Glutamatergic neuron (in vitro differentiated cells): Measurements from ENCODE around the gene SLC7A6. TPM values are rescaled to one million over a fixed set of nuclear protein-coding genes. Genes with fewer than 3 reads are reported as not detected.

ENCODE experiments used
- DNase-seq: peaks from one replicate; pipeline ENCODE4 v3.0.0; 2022
- H3K27ac Mint-ChIP-seq: one replicate; pipeline ENCODE4 v1.8.0; 2020; ENCODE audit warnings: mild to moderate bottlenecking, mixed read lengths, inconsistent platforms; ENCODE audit not compliant: unreplicated experiment
- H3K27me3 Mint-ChIP-seq: one replicate; pipeline ENCODE4 v1.8.0; 2020; ENCODE audit warnings: mild to moderate bottlenecking, moderate library complexity, mixed read lengths, inconsistent platforms; ENCODE audit not compliant: unreplicated experiment
- H3K36me3 Mint-ChIP-seq: one replicate; pipeline ENCODE4 v1.8.0; 2020; ENCODE audit warnings: mild to moderate bottlenecking, mixed read lengths, inconsistent platforms; ENCODE audit not compliant: unreplicated experiment
- H3K4me1 Mint-ChIP-seq: one replicate; pipeline ENCODE4 v1.8.0; 2020; ENCODE audit warnings: mild to moderate bottlenecking, low read depth, mixed read lengths, inconsistent platforms; ENCODE audit not compliant: unreplicated experiment
- H3K4me3 Mint-ChIP-seq: one replicate; pipeline ENCODE4 v1.8.0; 2020; ENCODE audit warnings: mild to moderate bottlenecking, mixed read lengths, inconsistent platforms; ENCODE audit not compliant: unreplicated experiment
- H3K9me3 Mint-ChIP-seq: one replicate; pipeline ENCODE4 v1.8.0; 2020; ENCODE audit warnings: mild to moderate bottlenecking, moderate library complexity, mixed read lengths, inconsistent platforms; ENCODE audit not compliant: unreplicated experiment
- total RNA-seq: library from RNA; stranded (reverse); fragmentation: NEBNext Ultra II Directional; extraction: Animal tissue kit (Norgen Biotek cat#: 25700); gene quantifications from one replicate; pipeline ENCODE4 v1.2.1, GENCODE V29; 2021; ENCODE audit not compliant: unreplicated experiment
- TF ChIP-seq, protein P1 (sequence below): fragments of 200-600 bp; sonication (generic); IDR thresholded peaks from one replicate; pipeline ENCODE4 v1.5.0; 2021; ENCODE audit not compliant: partially characterized antibody, unreplicated experiment

Gene SLC7A6
- total RNA-seq, 1 donor from 2014 or later = 78.1 TPM

- peaks cover 8% of the 10 kb centered on the region for H3K9me3 Mint-ChIP-seq
- H3K4me1 Mint-ChIP-seq = no peaks in the 10 kb centered on the region
- no peak overlapping the region for H3K27ac Mint-ChIP-seq
- no peak overlapping the region for H3K4me3 Mint-ChIP-seq
- TF ChIP-seq, protein P1, sequence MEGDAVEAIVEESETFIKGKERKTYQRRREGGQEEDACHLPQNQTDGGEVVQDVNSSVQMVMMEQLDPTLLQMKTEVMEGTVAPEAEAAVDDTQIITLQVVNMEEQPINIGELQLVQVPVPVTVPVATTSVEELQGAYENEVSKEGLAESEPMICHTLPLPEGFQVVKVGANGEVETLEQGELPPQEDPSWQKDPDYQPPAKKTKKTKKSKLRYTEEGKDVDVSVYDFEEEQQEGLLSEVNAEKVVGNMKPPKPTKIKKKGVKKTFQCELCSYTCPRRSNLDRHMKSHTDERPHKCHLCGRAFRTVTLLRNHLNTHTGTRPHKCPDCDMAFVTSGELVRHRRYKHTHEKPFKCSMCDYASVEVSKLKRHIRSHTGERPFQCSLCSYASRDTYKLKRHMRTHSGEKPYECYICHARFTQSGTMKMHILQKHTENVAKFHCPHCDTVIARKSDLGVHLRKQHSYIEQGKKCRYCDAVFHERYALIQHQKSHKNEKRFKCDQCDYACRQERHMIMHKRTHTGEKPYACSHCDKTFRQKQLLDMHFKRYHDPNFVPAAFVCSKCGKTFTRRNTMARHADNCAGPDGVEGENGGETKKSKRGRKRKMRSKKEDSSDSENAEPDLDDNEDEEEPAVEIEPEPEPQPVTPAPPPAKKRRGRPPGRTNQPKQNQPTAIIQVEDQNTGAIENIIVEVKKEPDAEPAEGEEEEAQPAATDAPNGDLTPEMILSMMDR = no peak
- peaks cover 6% of the 10 kb centered on the region for H3K36me3 Mint-ChIP-seq
- DNase-seq = no peak
- peaks cover 8% of the 10 kb centered on the region for H3K27me3 Mint-ChIP-seq
Measured at GRCh38 chr16:68296291-68296690, 32.0 kb downstream of the SLC7A6 start.

DNA sequence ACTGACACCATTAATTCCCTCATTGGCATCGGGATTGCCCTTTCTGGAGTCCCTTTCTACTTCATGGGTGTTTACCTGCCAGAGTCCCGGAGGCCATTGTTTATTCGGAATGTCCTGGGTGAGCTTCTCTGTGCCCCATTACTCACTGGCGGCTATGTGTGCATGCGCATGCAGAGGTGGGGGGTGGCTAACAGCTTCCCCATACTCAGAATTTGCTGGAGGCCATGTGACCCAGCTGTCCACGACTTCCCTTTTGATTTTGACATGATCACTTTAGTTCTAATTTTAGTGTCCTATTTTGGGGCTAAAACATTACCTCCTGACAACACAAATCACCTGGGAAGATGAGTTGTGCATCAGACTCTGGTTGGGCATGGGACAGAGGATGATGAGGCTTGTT is 32.4 kb downstream of the SLC7A6 start:
- DNase-seq = no peak
- TF ChIP-seq, protein P1 = no peak
- peaks cover 6% of the 10 kb centered on the region for H3K9me3 Mint-ChIP-seq
- peaks cover 8% of the 10 kb centered on the region for H3K27me3 Mint-ChIP-seq
- H3K4me3 Mint-ChIP-seq = no peak overlapping the region
- H3K27ac Mint-ChIP-seq = no peak overlapping the region
- peaks cover 6% of the 10 kb centered on the region for H3K36me3 Mint-ChIP-seq
- H3K4me1 Mint-ChIP-seq = no peaks in the 10 kb centered on the region

- no peak for DNase-seq
- H3K36me3 Mint-ChIP-seq = peaks cover 6% of the 10 kb centered on the region
- no peak overlapping the region for H3K4me3 Mint-ChIP-seq
- H3K27me3 Mint-ChIP-seq = peaks cover 9% of the 10 kb centered on the region
- H3K27ac Mint-ChIP-seq = no peak overlapping the region
- no peaks in the 10 kb centered on the region for H3K4me1 Mint-ChIP-seq
- TF ChIP-seq, protein P1 = no peak
- H3K9me3 Mint-ChIP-seq = peaks cover 4% of the 10 kb centered on the region
Measured at GRCh38 chr16:68297908-68298307, 33.6 kb downstream of the SLC7A6 start.

DNA sequence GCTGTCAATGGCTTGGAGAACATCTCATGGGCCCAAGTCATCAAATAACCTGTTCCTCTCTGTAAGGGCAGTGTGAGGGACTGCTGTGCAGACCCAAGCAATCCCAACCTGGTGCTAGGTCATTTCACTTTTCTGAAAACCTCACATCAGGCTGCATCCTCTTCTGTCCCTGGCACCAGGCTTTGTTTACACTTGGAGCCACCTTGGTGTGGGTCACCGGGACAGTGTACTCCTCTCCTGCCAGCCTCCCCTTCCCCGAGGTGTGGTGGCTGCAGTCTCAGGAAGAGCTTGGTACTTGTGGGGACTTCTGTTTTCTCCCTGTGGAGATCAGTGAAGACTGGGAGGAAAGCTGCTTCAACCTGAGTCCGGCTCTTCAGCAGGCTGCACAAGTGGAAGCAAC is 34.0 kb downstream of the SLC7A6 start:
- peaks cover 4% of the 10 kb centered on the region for H3K9me3 Mint-ChIP-seq
- no peak for DNase-seq
- TF ChIP-seq, protein P1 = no peak
- no peaks in the 10 kb centered on the region for H3K4me1 Mint-ChIP-seq
- peaks cover 10% of the 10 kb centered on the region for H3K27me3 Mint-ChIP-seq
- peaks cover 6% of the 10 kb centered on the region for H3K36me3 Mint-ChIP-seq
- H3K27ac Mint-ChIP-seq = no peak overlapping the region
- no peak overlapping the region for H3K4me3 Mint-ChIP-seq

GRCh38 chr16:68298907-68299561 is 34.7 kb downstream of the SLC7A6 start:
- Mint-ChIP-seq H3K36me3 (peaks cover 6% of the 10 kb centered on the region), H3K4me1 (no peaks in the 10 kb centered on the region), H3K9me3 (peaks cover 4% of the 10 kb centered on the region), H3K27me3 (peaks cover 10% of the 10 kb centered on the region), H3K4me3 (no peak overlapping the region), H3K27ac (no peak overlapping the region)
- TF ChIP-seq, protein P1 = no peak
- no peak for DNase-seq
